ENCODE results near the gene SHB.

Gene SHB

DNA sequence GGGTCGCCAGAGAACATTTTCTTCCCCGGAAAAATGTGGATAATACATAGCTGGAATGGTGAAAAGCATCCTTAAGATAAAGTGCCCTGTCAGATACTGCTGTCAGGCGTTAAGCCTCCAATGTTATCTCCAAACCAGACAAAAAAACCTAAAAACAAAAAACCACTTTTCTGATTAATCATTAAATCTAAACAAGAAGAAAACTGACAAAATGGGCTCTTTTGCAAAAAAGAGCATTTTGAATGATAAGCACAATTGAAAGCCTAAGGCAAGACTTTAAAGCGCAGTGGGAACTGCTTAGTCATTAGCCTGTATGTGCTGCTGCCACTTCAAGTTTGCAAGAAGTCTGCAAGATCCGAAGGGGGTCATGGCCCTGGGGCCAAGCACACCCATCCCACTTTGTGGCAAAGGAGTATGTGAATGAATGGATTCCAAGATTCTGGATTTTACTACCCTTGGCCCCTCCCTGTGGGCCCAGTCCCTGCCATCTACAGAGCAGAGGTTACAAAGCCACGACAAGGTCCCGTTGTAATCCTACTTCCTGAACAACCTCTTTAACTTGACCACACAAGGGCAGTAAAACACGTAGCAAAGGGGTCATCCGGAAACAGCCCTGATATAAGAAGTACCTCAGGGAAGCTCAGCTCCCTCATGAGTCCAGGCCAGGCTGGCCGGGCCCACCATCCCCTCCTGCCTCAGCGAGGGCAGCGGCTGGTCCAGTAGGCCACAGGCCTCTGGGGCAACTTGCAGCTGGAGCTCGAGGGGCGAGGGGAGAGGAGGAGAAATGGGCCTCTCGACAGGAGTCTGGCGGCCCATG is 29.7 kb downstream of the SHB start:
- no peak for DNase-seq

DNA sequence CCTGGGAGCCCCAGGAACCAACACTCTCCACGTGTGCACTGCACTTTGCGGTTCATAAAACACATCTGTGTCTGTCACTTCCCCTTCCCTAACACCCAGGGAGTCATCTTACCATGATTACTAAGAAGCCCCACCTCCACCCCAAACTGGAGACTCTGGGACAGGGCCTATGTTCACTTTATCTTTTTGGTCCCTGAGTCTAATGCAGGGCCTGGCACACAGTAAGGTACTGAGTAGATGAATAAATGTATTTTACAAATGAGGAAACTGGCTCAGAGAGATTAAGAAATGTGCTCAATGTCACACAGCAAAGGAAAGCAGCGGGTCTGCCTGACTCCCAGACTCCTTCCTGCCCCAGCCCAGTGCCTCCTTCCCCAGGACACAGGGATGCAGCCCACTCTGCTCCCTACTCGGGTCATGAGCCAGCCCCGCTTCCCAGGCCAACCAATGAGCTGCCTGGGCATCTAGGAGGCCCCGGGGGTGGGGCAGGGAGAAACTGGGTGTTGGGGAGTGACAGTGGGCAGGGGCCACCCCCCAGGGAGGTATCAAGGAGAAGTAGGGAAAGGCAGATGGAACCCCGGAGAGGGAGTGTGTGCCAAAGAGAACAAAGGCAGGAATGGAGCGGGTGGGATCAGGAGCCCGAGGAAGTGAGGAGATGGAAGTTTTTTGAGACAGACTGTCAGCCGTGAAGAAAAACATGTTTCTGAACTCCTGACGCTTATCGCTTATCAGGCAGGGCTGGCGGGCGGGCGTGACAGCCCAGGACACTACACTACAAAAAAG is 30.5 kb downstream of the SHB start:
- no peak for DNase-seq

DNA sequence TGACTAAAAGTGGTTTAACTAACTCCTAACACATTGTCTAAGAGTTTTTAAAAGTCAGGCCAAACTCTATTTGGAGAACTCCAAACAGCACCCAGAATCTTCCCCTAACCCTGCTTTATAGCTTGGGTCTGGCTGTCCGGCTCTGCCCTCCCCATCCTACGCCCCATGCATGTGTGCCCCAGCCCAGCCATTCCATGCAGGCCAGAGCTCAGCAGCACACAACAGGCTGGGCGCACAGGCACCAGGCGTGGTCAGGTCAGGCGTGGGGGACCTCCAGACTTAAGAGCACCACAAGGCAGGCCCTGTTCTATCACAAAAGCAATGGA is 31.1 kb downstream of the SHB start:
- no peak for DNase-seq

DNA sequence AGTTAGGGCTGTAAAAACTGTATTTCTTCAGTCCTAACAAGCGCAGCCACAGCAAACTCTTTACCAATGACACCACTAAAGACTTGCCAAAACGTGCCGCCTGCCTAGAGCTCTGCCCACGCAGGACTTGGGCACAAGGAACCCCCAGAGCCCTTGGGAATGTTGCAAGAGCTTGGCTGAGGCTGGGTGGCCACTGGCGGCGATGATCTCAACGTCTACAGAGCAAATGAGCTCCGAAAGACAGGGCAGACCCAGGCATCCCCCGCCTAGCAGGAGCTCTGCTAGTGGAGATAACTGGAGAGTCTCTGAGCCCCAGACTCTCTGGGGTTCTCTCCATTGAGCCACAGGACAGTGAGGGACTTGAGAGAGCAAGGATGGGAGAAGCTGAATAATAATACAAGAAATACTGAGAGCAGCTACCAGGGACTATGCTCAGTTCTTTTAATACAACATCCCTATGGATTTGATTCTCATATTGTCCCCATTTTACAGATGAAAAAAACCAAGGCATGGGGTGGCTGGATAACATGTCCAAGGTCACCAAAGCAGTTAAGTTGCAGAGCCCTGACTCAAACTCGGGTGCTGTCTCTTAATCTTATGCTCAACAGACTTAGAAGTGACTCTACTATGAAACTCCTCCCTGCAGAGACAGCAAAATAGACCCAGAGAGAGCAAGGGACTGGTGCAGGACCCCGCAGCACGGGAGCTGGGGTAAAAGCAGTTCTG is 32.5 kb downstream of the SHB start:
- DNase-seq: no peak

DNA sequence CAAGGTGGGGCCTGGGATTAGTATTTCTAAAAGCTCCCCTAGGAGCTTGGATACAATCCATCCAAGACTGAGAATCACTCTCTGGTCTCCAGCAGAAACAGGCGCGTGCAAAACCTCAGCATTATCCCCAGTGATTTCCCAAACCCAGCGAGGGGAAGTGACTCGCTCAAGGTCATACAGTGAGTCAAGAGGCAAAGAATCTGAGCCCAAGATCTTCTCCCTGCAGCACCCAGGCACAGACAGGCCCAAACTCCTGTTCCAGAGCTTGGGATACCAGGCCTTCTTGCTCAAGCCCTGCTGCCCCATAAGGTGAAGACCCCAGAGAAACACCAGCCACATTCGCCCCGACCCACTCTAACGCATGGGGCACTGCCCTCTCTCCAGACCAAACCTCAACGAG is 33.2 kb downstream of the SHB start:
- no peak for DNase-seq

DNA sequence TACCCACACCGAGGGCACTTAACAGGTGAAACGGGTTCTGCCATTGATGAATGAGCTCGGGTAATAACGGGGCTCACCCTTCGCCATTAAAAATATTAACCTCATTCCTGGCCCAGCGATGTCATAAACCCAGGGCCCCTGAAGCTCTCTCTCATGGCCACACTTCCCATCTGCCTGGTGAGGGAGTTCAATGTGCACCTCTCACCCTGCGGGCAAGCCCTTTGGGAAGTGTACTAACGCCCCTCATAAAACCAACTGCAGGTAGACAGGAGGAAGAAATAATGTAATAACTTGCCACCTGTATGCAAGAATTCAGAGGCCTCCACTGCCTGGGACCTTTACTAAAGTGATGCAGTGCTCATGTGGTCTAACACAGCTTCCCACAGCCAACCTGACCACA is 35.1 kb downstream of the SHB start:
- no peak for DNase-seq

DNA sequence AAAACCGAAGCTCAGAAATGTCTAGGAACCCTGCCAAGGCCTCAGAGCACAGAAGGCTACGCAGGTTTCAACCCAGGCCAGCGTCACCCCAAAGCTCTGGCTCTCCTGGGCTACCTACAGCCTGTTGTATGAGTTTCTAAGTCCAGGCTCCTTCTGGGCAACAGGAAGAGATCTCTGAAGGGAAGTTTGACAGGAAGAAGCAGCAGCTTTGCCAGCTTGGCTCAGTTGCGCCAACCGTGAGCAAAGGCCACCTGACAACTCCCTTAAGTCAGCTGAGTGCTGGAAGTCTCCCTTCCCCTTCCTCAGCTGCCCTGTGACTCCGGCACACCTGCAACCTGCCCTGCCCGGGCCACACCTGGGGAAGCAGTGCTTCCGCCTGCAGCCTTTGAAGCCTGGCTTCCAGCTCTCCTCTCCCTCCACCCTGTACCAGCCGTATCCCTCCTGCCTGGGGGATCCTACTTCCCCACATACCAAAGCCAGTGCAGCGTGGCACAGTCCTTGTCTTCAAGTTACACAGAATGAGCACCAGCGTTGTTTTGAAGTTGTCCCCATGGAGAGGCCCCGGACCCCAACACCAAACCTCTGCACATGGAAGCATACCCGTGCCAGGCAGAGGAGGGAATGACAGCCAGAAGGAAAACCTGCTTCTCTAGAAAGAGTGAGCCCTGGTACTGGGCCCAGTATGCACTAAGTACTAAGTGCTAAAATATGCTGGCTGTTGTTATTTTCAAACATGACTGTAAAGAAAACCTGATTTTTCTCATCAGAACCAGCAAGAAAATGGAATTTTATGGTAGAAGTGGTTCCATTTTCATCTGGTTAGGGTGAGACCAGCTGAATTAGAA is 36.5 kb downstream of the SHB start:
- no peak for DNase-seq

DNA sequence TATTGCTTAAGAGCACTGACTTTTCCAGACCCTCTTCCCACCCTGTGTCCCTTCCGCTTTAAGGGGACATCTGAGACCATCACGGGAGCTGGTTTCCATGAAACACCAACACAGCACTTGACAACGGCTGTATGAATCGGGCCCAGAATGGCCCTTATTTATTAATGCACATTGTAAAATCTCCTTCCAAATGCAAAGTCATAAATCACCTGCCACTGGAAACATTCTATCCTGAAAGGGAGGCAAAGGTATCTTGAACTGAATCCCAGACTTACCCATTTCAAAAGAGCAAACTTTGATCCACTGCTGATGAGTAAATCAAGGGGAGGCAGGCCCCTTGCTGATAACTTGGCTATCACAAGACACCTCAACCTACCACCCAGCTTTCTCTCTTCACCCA is 37.4 kb downstream of the SHB start:
- DNase-seq: no peak

DNA sequence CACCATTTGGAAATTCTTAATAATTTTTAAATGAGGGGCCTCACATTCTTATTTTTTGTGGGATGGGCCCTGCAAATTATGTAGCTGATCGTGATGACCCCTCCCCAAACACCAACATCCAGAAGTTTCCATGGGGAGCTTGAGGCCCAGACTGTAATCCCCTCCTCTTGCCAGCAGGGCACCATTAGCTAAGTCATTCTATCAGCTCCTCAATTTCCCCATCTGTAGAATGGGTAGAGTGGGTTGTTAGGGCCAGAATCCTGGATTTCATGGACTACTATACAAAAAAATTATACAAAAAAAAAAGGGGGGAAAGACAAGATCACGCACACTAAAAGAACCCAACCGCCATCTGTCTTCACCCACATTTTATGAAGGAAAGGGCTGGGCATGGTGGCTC is 38.4 kb downstream of the SHB start:
- DNase-seq: no peak

DNA sequence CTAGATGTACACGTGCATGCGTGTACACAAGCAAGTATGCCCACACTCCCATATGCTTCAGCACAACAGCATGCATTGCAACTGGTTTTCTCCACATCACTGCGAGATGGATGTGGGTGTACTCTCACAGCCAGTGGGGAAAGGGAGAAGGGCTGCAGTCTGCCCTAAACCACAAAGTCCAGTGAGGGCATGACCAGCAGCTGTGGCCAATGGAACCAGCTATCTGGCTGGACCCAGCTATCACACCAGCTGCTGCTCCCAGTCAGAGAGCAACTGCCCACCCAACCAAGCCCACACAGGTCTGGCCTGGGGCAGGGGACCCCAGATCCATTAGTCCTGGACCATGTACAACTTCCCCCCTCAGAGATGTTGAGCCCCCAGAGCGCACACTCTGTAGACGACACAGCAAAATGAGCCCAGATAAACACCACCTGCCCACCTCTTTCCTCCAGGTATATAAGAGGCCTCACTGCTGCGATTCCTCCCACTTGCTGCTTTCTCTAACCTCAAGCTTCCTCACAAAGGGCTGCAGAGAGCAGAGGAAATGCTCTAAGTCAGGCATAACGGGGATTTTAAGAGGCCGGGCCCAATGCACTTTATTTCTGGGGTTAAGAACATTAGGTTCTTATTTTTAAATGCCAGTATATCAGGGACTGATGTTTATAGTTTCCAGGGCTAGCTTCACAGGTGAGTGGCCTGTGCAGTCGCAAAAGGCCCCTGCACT is 39.0 kb downstream of the SHB start:
- DNase-seq: no peak

DNA sequence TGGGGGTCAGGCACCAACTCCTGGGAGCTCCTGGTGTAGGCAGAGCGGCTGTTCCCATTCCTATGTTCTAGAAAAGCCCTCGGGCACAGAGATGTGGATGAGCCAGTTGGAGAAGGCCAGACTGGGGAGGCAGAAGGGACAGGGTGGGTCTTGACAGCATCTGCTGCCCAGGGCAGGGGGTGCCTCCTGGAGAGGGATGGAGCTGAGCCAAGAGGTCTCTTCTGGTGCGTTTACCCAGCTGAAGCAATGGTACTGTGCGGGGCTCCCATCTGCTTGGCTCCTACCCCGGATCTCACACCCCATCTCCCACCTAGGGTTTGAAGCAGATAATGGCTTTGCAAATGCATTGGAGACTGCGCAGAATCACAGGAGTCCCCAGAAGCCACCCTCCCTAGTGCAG is 41.3 kb downstream of the SHB start:
- no peak for DNase-seq

DNA sequence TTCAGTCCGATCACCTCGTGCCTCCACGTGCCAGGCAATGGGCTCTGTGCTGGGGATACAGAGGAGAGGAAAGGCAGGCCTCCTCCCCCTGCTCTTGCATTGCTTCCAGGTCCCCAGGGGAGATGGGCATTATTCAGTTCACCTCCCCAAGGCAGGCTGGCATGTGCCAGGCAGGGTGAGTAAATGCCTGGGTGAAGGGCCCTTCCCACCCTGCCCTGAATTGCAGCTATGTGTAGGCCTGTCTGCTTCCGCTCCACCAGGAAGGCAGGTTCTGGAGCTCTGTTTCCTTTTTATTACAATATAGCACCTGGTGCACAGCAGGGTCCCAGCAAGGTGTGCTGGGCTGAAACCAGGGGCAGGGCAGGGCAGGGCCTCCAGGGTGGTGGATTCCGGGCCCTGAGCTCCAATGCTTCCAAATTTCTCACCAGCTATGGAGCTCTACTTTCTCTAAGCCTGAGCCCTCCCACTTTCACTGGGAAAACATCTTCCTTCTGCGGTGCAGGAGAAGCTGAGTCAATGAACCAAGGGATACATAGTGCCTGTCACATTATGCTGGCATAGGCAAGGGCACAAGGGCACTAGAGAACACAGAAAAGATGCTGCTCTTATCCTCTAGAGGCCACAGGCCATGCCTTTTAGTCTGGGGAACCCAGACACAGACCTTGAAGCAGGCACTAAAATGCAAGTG is 42.0 kb downstream of the SHB start:
- no peak for DNase-seq

DNA sequence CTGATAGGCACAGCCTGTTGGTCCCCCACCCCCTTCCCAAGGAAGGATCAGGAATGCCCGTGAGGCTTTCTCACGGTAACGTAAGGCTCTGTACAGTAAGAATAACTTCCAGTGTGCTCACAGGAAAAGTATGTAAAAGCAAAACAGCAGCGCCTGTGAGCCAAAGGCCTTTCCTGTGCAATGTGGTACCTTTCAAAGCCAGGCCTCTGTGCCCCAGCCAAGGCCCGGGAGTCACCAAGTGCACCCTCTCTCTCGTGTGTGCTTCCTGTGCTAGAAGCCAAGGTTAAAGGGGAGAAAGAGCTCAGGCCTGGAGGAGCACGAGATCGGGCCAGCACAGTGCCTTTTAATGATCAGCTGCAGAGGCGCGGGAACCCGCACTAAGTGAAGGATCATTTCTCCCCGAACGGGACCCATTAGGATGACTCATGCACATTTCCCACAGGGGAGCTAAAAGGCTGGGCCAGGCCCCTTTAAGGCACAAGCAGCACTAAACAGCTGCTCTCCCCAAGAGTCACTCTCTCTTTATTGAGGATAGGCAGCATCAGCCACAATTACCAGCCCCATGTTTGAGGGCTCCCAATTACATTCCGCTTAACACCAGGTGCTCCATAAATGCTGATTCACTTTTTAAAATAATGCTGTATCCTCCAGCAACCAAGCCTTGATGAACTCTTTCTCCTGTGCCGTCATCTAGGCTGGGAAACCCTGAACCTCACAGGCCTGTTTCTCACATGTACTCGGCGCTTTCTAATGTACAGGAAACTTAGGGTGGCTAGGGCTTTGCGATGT is 42.8 kb downstream of the SHB start:
- no peak for DNase-seq

DNA sequence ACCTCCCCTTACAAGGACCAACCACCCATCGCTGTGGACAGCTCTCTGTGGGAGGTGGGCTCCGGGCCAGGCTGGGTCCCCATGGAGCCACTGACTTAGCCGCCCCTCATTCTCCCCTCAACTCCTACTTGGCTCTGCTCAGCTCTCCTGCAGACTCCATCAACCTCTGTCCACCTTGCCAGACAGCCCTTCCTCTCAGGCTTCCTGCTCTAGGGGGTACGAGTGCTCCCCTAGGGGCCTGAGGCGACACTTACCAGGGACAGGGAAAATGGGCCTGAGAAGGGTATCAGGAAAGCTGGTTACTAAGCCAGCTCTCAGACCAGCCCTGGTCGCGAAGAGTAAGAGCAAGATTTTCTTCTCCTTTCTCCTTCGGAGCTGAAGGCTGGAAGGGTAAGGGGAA is 43.9 kb downstream of the SHB start:
- no peak for DNase-seq

DNA sequence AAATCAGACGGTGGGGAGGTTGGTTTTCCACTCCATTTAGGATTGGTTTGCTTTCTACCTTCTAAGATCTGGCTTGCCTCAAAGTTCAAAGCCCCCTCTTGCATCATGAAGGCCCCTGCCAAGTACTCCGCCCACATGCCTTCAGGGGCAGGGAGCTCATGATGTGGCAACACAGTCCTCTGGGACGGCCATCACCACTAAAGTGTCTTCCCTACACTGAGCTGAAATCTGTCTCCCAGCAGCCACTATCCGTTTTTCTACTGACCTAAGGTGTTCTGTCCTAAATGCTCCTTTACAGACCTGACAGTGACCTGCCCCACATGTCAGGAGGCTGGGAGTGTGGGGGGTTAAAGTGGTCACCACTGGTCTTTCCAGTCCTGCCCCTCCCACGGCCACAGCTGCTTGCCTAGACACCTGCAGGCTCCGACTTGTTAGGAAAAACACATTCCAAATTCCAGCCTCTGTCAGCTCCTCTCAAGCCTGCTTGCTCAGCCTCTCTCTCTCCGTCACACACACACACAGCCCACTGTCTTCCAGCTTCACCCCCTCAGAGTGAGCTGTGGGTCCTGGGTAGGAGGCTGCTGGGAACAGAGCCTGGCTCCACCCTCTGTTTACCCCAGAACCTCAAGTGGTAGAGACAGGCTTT is 44.9 kb downstream of the SHB start:
- no peak for DNase-seq

DNA sequence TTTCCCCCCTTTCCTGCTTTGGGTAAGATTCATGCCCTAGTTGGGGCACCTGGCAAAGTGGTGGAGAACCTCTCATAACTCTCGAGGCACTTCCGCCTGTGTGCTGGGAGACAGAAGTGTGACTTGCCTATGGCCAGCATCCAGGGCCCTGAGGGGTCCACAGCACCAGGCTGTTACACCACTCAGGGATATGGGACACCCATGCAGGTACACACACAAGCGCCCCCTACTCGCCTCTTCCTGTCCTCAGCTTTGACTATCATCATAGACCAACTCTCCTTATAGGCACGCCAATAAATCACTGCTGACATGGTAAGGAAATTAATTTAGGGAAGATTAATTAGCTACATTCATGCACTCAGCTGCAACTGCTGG is 45.4 kb downstream of the SHB start:
- DNase-seq: no peak

DNA sequence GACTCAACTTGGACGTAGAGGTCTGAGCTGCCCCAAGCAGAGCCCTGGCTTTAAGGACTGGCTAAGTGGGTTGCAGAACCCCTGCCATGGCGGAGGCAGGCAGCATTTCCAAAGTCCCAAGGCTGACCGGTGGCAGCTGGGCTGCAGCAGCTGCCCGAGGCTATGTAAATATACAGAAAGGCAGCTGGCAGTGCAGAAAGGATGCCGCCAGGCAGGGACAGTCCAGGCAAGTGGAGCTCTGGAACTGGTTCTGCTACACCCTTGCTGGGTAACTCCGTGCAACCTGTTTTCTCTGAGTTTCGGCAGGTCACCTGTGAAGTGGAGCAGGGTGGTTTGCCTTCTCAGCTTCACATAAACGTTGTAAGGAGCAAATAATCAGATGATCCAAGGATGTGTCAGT is 46.0 kb downstream of the SHB start:
- DNase-seq: no peak

DNA sequence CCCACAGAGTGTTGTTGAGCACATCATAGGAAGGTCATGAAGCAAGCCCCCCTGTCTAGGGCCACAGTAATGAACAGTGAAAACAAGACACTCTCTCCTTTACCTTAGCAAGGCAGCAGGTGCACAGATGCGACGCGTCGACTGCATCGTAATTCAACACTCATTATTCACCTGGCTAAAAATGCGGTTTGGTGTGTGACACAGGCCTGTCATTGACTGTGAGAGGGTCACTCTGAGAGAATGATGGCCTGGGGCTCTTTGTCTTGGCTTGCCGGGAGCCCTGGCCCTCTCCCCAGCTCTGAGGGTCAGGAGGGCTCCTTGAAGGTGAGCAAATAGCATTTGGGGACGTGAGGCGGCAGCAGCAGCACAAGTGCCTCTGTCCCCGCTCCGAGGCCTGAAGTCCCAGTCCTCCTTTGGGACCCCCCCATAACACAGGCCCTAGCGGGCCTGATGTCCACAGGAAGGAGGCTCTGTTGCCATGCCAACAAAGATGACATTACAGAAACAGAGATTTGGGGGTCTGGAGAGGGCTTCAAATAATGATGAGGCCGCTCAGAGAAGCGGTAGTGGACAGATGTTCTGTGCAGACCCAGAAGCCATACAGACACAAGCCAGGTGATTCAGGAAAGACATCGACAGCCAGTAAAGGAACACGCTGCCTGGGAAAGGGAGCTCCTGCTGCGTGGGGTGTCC is 46.7 kb downstream of the SHB start:
- DNase-seq: no peak

DNA sequence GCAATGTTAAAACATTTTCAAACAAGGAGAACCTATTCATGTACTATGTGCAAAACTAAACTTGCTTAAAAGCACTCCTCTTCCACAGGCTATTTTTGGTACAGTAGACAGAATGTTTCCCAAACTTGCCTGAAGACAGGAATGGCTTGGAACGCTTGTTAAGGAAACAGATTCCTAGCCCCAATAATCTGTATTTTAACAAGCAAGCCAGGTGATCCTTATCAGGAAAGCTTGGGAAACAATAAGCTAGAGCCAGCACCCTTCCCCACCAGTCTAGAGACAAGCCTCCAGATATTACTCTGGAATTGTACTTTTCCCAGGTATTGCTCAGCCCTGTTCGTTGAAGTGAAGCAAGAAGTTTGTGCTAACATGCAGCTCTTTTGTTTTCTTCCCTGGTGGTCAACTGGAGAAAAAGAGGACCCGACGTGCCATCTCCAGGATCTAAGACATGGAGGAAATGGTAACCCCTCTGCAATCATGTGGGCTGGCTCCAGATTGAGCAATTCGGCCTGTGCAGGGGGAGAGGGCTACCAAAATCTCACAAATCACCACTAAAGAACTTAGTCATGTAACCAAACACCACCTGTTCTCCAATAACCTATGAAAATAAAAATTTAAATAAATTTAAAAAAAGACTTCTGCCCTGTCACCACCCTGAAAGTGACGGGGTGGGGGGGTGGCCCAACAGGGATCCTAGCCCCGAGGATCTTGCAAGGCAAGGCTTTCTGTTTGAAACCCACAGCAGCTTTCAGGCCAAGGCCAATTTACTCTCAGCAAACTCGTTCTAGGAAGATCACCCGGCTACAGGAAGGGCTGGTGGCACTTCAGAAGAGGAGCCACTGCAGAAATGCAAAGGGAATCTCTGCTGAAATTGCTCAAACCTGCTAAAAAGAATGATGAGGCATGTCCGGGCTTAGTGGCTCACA is 48.6 kb downstream of the SHB start:
- no peak for DNase-seq

Measured in NCI-H1417 treated with DMSO at 0.1 percent for 48 hours (cell line).